EL (cell line): ENCODE results near the gene ITGB4.

Experiments
- DNase-seq: peaks from one replicate; pipeline ENCODE4 v3.0.0-alpha.2; 2016

Gene ITGB4

DNA sequence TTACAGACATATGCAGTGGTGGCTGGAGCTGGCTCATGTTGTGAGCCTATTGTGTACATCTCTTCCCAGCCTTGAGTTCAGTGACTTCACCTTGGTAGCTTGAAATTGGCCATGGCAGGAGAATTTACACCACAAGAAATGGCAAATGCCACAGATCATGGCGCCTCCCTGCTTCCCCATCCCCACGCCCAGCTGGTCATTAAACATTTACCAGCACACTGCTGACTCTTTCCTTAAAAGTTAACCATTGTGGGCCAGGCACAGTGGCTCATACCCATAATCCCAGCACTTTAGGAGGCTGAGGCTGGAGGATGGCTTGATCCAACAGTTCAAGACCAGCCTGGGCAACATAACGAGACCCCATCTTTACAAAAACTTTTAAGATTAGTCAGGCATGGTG lies 22.6 kb upstream of the ITGB4 start:
- DNase-seq, result no peak

DNA sequence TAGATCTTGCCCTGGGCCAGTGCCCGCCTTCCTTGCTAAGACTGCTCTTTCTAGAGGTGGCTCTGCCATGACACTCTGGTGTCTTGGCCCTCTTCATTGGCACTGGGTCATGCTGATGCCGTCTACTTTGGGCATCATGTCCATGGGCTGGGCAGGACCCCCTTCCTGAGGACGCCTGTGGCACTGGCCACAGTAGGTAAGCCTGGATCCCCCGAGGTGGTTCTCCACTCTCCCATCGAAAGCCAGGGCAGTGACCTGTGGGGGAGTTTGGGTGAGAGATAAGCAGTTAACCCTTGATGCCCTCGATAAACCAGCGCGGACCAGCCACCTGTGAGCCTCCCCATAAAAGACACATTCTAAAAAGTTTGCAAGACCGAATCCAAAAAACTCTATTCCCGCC lies 20.0 kb upstream of the ITGB4 start:
- DNase-seq, result no peak

DNA sequence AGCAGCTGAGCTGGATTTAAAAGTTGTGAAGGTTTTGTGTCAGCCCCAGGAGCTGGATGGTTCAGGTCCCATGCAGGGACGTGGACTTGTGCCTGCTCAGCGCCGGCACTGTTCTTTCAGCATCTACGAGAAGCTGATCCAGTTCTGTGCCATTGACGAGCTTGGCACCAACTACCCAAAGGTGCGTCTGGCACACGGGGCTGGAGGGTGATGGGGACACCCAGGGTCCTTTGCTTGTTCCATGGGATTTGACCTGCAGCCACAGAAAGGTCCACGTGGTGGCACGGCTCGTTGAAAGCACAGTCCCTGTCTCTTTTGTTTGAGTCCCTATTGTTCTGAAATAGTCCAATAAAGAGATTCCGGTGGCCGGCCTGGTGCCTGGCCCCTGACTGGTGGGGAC lies 18.1 kb upstream of the ITGB4 start:
- no peak for DNase-seq

DNA sequence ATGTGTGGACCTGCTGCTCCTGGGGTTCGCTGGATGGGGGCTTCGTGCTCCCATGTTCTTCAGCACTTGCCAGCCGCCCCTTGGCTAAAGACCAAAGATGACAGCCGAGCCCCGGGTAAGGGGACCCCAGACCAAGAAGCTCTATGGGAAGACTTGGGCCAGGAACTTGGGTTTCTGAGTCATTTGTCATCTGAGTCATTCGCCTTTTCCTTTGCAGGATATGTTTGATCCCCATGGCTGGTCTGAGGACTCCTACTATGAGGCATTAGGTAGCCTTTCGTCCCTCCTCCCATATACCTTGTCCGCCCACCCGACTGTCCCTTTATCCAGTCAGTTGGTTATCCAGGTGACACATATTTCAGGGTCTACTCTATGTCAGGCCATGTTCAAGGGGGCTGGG lies 17.7 kb upstream of the ITGB4 start:
- no peak for DNase-seq

GRCh38 chr17:75704963-75705875 lies 16.0 kb upstream of the ITGB4 start:
- no peak for DNase-seq

GRCh38 chr17:75706042-75706728 lies 15.1 kb upstream of the ITGB4 start:
- no peak for DNase-seq

DNA sequence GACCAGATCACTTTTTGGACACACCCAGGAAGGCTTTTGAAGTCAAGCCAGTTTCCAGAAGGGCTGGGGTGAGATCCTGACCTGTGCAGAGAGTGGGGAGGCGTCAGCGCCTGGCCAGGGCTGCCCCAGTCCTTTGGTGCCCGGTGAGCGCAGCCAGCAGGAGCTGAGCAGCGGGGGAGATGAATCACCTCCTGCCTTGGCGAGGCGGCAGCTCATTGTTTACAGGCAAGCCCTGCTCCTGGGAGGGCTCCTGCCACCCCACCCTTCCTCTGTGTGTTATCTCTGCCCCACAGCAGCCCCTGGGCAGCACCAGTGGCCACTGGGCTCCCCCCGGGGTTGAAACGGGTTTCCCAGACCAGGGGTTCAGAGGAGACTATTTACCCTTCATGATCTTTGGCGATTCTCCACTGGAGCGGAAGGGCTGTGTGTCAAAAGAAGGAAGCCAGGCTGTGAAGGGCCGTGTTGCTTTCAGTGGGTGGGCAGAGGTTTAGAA lies 14.1 kb upstream of the ITGB4 start:
- no peak for DNase-seq

DNA sequence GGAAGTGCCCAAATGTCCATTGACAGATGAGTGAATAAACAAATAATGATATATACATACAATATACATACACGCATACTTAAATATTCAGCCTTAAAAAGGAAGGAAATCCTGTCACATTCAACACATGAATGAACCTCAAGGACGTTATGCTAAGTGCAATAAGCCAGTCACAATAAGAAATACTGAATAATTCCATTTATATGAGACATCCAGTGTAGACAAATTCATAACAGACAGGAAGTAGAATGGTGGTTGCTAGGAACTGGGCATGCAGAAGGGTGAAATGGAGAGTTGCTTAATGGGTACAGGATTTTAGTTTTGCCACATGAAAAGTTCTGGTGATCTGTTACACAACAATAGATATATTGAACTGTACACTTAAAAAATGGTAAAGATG lies 8.8 kb upstream of the ITGB4 start:
- no peak for DNase-seq

- DNase-seq, result no peak
Measured at GRCh38 chr17:75719732-75720131, 1.5 kb upstream of the ITGB4 start.

DNA sequence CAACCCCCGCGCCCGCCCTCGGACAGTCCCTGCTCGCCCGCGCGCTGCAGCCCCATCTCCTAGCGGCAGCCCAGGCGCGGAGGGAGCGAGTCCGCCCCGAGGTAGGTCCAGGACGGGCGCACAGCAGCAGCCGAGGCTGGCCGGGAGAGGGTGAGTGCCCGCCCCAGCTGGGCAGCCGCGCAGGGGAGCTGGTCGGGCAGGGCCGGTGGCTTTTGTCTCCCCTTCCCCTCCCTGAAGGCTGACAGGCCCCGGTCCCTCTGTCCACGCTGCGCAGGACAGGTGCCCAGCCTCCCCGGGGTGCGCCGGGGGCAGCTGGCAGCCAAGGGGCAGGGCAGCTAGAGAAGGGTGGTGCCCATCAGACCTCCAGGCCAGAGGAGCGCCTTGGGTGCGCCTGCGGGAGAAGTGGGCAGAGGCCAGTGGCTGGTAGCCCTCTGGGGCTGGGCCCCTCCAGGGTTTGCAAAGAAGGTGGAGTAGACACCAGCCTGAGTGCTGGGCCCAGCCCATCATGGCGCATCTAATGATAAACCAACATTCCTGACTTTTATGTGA lies 278 bp downstream of the ITGB4 start:
- DNase-seq, result no peak

GRCh38 chr17:75722076-75722475 lies 817 bp downstream of the ITGB4 start:
- DNase-seq, result no peak

GRCh38 chr17:75722542-75723095 lies 1.4 kb downstream of the ITGB4 start:
- no peak for DNase-seq

GRCh38 chr17:75723171-75723930 lies 2.1 kb downstream of the ITGB4 start:
- DNase-seq, result no peak

DNA sequence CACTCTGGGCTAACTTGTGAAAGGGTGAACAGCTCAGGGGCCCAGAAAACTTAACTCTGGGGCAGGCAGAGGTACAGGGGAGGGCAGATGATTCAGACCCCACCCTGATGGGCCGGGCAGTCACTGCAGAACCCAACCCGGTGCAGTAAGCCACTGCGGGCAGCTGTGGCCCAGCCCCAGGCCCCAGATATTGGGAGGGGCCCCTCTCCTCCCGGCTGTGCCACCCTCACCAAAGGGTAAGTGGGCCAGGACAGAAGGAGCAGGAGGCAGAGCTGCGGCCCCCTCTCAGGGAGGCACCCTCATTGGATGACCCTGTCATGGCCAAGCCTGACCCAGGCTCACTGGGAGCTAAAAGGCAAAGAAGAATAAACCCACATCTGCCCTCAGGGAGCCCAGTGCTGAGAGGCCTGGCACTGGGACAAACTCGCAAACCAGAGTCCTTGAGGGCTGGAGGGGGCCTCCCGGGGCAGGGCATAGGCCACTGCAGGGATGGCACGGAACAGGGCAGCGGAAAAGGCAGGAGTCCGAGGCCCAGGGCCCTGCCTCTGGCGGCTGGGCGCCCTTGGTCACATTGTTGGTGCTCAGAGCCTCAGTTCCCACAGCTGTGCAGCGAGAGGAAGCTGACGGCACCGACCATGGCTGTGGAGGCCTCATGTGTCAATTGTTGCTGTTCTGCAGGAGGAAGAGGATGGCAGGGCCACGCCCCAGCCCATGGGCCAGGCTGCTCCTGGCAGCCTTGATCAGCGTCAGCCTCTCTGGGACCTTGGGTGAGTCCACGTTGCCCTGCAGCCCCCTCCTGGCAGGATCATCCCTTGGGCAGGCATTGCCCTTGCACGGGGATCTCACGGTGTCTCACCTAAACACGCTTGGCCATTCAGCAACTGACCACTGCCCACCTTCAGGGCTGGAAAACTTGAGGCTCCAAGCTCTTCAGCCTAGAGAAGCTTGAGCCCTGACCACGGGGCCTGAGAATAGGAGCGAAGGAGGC lies 3.1 kb downstream of the ITGB4 start:
- no peak for DNase-seq

DNA sequence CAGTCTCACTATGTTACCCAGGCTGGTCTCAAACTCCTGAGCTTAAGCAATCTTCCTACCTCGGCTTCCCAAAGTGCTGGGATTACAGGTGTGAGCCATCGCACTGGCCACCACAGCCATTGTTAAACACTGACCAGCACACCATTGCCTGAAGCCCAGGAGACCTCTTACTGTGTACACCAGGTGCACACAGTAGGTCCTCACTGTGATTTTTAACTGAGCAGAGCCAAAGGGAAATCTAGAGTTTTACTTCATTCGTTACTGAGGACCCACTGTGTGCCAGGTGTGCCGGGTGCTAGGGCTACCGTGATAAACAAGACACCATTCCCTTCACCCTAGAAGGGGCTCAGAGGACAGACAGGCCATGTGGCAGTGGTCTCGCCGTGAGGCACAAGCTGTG lies 4.2 kb downstream of the ITGB4 start:
- DNase-seq, result no peak

GRCh38 chr17:75727391-75727790 lies 6.1 kb downstream of the ITGB4 start:
- DNase-seq, result no peak

GRCh38 chr17:75729351-75729750 lies 8.1 kb downstream of the ITGB4 start:
- DNase-seq, result no peak

- DNase-seq, result no peak
Measured at GRCh38 chr17:75730065-75730464, 8.8 kb downstream of the ITGB4 start.

- no peak for DNase-seq
Measured at GRCh38 chr17:75731086-75731715, 9.9 kb downstream of the ITGB4 start.

GRCh38 chr17:75731716-75732498 lies 10.6 kb downstream of the ITGB4 start:
- DNase-seq, result no peak
